Measurements from ENCODE around the gene GLCCI1.

Gene GLCCI1

GRCh38 chr7:7969306-7970236 is 975 bp downstream of the GLCCI1 start:
- H3K27ac ChIP-seq (replicated peaks) = peak overlapping the region; percentile 93
- DNase-seq (ENCODE audit: low read depth in 1 of 2, low spot score in 1 of 2) = peak in 1 of 2 experiments; percentile 51

DNA sequence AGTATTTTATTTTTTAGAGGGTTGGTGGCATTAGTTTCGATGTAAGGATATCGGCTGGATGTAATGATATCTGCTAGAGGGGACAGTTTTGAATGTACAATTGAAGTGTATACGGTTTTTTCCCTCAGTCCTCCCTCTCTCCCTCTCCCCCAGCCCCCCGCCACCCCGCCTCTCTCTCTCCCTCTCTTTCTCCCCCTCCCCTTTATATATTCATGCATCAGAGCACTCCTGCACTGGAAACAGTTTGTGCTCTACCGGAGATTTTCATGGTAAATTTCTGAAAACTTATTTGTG is 1.6 kb downstream of the GLCCI1 start:
- no peak for DNase-seq (ENCODE audit: low read depth in 1 of 2, low spot score in 1 of 2)
- Histone ChIP-seq H3K27me3 (ENCODE audit: insufficient read depth, poor library complexity, severe bottlenecking) (no peaks in the 10 kb centered on the region), H3K4me3 (replicated peaks; ENCODE audit: insufficient read depth, low read length) (peak overlapping the region; percentile 80), H3K27ac (replicated peaks) (peak overlapping the region; percentile 84)
- no peak for TF ChIP-seq CTCF (IDR thresholded peaks at IDR 0.05; ENCODE audit: insufficient read depth, low read length)

More at GRCh38 chr7:7969306-7970236, 975 bp downstream of the GLCCI1 start:
- no peaks in the 10 kb centered on the region for H3K27me3 ChIP-seq (ENCODE audit: insufficient read depth, poor library complexity, severe bottlenecking)
- H3K4me3 ChIP-seq (replicated peaks; ENCODE audit: insufficient read depth, low read length) = peak overlapping the region; percentile 80
- no peak for TF ChIP-seq SPI1 (IDR thresholded peaks at IDR 0.05; ENCODE audit: borderline replicate concordance, low read depth)
- no peak; the same call in 1 of the 2 replicates for TF ChIP-seq POLR2AphosphoS5 (IDR thresholded peaks at IDR 0.05; ENCODE audit: low read depth)

GRCh38 chr7:7970531-7971307 is 2.1 kb downstream of the GLCCI1 start:
- Histone ChIP-seq H3K27ac (replicated peaks) (peak overlapping the region; percentile 84), H3K27me3 (ENCODE audit: insufficient read depth, poor library complexity, severe bottlenecking) (no peaks in the 10 kb centered on the region), H3K4me3 (replicated peaks; ENCODE audit: insufficient read depth, low read length) (peak overlapping the region; percentile 80)
- TF ChIP-seq SPI1 (IDR thresholded peaks at IDR 0.05; ENCODE audit: borderline replicate concordance, low read depth) (no peak), CTCF (IDR thresholded peaks at IDR 0.05; ENCODE audit: insufficient read depth, low read length) (no peak), POLR2AphosphoS5 (IDR thresholded peaks at IDR 0.05; ENCODE audit: low read depth) (no peak), REST (IDR thresholded peaks at IDR 0.05; ENCODE audit: insufficient replicate concordance, low read depth) (no peak), GABPA (IDR thresholded peaks at IDR 0.05; ENCODE audit: low read depth) (no peak)
- DNase-seq (ENCODE audit: low read depth in 1 of 2, low spot score in 1 of 2) = peak in 1 of 2 experiments; percentile 14

- Histone ChIP-seq H3K4me3 (replicated peaks; ENCODE audit: insufficient read depth, low read length) (peak overlapping the region; percentile 80; the same call in 1 of the 2 replicates), H3K27me3 (ENCODE audit: insufficient read depth, poor library complexity, severe bottlenecking) (no peaks in the 10 kb centered on the region), H3K27ac (replicated peaks) (no peak overlapping the region)
- no peak for TF ChIP-seq GABPA (IDR thresholded peaks at IDR 0.05; ENCODE audit: low read depth)
- no peak for TF ChIP-seq REST (IDR thresholded peaks at IDR 0.05; ENCODE audit: insufficient replicate concordance, low read depth)
- no peak for TF ChIP-seq SPI1 (IDR thresholded peaks at IDR 0.05; ENCODE audit: borderline replicate concordance, low read depth)
- TF ChIP-seq CTCF (IDR thresholded peaks at IDR 0.05; ENCODE audit: insufficient read depth, low read length) = no peak
- no peak for TF ChIP-seq POLR2AphosphoS5 (IDR thresholded peaks at IDR 0.05; ENCODE audit: low read depth)
- no peak for DNase-seq (ENCODE audit: low read depth in 1 of 2, low spot score in 1 of 2)
These were observed 2.9 kb downstream of the GLCCI1 start for GRCh38 chr7:7971308-7972040.
